HG02623 (cell line): ENCODE measurements around the gene ACP3.
"Not testable (repeated sequence)": the region's sequence is repeated elsewhere in the genome, so short reads cannot be mapped to it uniquely, and the experiment has no call there.

Experiments
- ATAC-seq: cut with Tn5 transposase; IDR thresholded peaks from one replicate; pipeline ENCODE4 v1.9.1; 2021; ENCODE audit warnings: moderate library complexity; ENCODE audit not compliant: unreplicated experiment

Gene ACP3

GRCh38 chr3:132360717-132361116 is 43.5 kb downstream of the ACP3 start:
- no peak for ATAC-seq

- ATAC-seq: no peak
Measured at GRCh38 chr3:132362329-132362728, 45.1 kb downstream of the ACP3 start.

- ATAC-seq: no peak
Measured at GRCh38 chr3:132368515-132368914, 51.3 kb downstream of the ACP3 start.

GRCh38 chr3:132368962-132369361 is 51.8 kb downstream of the ACP3 start:
- no peak for ATAC-seq

- not testable (repeated sequence) for ATAC-seq
Measured at GRCh38 chr3:132376945-132377354, 59.7 kb downstream of the ACP3 start.

GRCh38 chr3:132378048-132378762 is 61.0 kb downstream of the ACP3 start:
- ATAC-seq: peak; percentile 63

GRCh38 chr3:132378846-132379245 is 61.6 kb downstream of the ACP3 start:
- ATAC-seq: no peak

GRCh38 chr3:132380920-132381319 is 63.7 kb downstream of the ACP3 start:
- no peak for ATAC-seq

GRCh38 chr3:132381348-132381944 is 64.2 kb downstream of the ACP3 start:
- ATAC-seq: no peak

- ATAC-seq: no peak
Measured at GRCh38 chr3:132382267-132382666, 65.1 kb downstream of the ACP3 start.

GRCh38 chr3:132382688-132383194 is 65.5 kb downstream of the ACP3 start:
- no peak for ATAC-seq

GRCh38 chr3:132386259-132386658 is 69.1 kb downstream of the ACP3 start:
- ATAC-seq: no peak

- ATAC-seq: not testable (repeated sequence)
Measured at GRCh38 chr3:132392675-132393074, 75.5 kb downstream of the ACP3 start.

GRCh38 chr3:132394320-132394719 is 77.1 kb downstream of the ACP3 start:
- ATAC-seq: no peak

- ATAC-seq: no peak
Measured at GRCh38 chr3:132395126-132395525, 77.9 kb downstream of the ACP3 start.

GRCh38 chr3:132396255-132396654 is 79.0 kb downstream of the ACP3 start:
- no peak for ATAC-seq

- not testable (repeated sequence) for ATAC-seq
Measured at GRCh38 chr3:132396776-132397175, 79.6 kb downstream of the ACP3 start.

- ATAC-seq: no peak
Measured at GRCh38 chr3:132399054-132399929, 82.1 kb downstream of the ACP3 start.

- ATAC-seq: no peak
Measured at GRCh38 chr3:132401255-132401654, 84.0 kb downstream of the ACP3 start.

- no peak for ATAC-seq
Measured at GRCh38 chr3:132404276-132404675, 87.1 kb downstream of the ACP3 start.

GRCh38 chr3:132405188-132405587 is 88.0 kb downstream of the ACP3 start:
- no peak for ATAC-seq
